IMR-90 (cell line): ENCODE results near the gene ADORA2A. TPM values are rescaled to one million over a fixed set of nuclear protein-coding genes. Genes with fewer than 3 reads are reported as not detected.

Source experiments
- ATAC-seq: fragments of 200-7000 bp; cut with Tn5 transposase; 2 replicates; pipeline ENCODE4 v1.9.1; 2020; ENCODE audit warnings: low read depth, mild to moderate bottlenecking, moderate library complexity
- BruUV-seq: library from RNA; stranded (reverse); fragments of 400-500 nt; replicated peaks from 2 replicates; lab custom pipeline; 2021; lab: Mats Ljungman, UMichigan
- CTCF ChIA-PET: fragments of 300-600 bp; formaldehyde crosslinking; extraction: SDS; loops from one replicate; lab custom pipeline; 2021; ENCODE audit warnings: antibody characterized with exemption; lab: Yijun Ruan, JAX
- POLR2A ChIA-PET: fragments of 300-600 bp; sonication (Branson Sonifier 250); formaldehyde crosslinking; loops from one replicate; lab custom pipeline; 2022; ENCODE audit warnings: antibody characterized with exemption; ENCODE audit not compliant: unreplicated experiment; lab: Charles Lee
- DNase-seq: peaks from one replicate; pipeline ENCODE4 v3.0.0; 2013
- H2AFZ ChIP-seq: replicated peaks from 2 replicates; pipeline ENCODE3; 2013; ENCODE audit warnings: low read length, mild to moderate bottlenecking; ENCODE audit not compliant: poor library complexity
- H2AK5ac ChIP-seq: 2 replicates; pipeline ENCODE4 v1.6.1; 2013; ENCODE audit warnings: low read depth, low read length, inconsistent platforms
- H2AK9ac ChIP-seq: replicated peaks from 2 replicates; pipeline ENCODE3; 2013; ENCODE audit warnings: mild to moderate bottlenecking, low read depth, low read length, moderate library complexity; ENCODE audit not compliant: poor library complexity
- H2BK120ac ChIP-seq: 2 replicates; pipeline ENCODE4 v1.6.1; 2013; ENCODE audit warnings: low read depth, low read length, inconsistent platforms
- H2BK15ac ChIP-seq: 3 replicates; pipeline ENCODE4 v1.6.1; 2013; ENCODE audit warnings: low read depth, low read length, inconsistent platforms
- H2BK20ac ChIP-seq: 2 replicates; pipeline ENCODE4 v1.6.1; 2013; ENCODE audit warnings: low read depth, mild to moderate bottlenecking, inconsistent platforms, low read length, moderate library complexity
- H2BK5ac ChIP-seq: 2 replicates; pipeline ENCODE4 v1.6.1; 2013; ENCODE audit warnings: mild to moderate bottlenecking, low read depth, low read length, inconsistent platforms; ENCODE audit not compliant: poor library complexity, severe bottlenecking
- H3K14ac ChIP-seq: replicated peaks from 2 replicates; pipeline ENCODE4 v1.6.1; 2013; ENCODE audit warnings: low read depth, low read length, inconsistent platforms
- H3K18ac ChIP-seq: 2 replicates; pipeline ENCODE4 v1.6.1; 2013; ENCODE audit warnings: low read depth, low read length, control low read depth
- H3K23ac ChIP-seq: 2 replicates; pipeline ENCODE4 v1.6.1; 2013; ENCODE audit warnings: low read depth, low read length, inconsistent platforms
- H3K27ac ChIP-seq: 2 replicates; pipeline ENCODE4 v1.5.1; 2013; ENCODE audit warnings: mild to moderate bottlenecking, control low read depth, low read length; ENCODE audit not compliant: insufficient read depth
- H3K27me3 ChIP-seq: 2 replicates; pipeline ENCODE4 v1.6.1; 2013; ENCODE audit warnings: low read length; ENCODE audit not compliant: control insufficient read depth, insufficient read depth
- H3K36me3 ChIP-seq: 2 replicates; pipeline ENCODE4 v1.6.1; 2013; ENCODE audit warnings: low read length, mixed read lengths; ENCODE audit not compliant: control insufficient read depth, insufficient read depth
- H3K4ac ChIP-seq: 2 replicates; pipeline ENCODE4 v1.6.1; 2013; ENCODE audit warnings: low read depth, low read length, inconsistent platforms
- H3K4me1 ChIP-seq: 2 replicates; pipeline ENCODE4 v1.6.1; 2013; ENCODE audit warnings: low read length, mixed read lengths; ENCODE audit not compliant: control insufficient read depth, insufficient read depth
- H3K4me2 ChIP-seq: 2 replicates; pipeline ENCODE4 v1.6.1; 2013; ENCODE audit warnings: low read depth, mild to moderate bottlenecking, control low read depth, low read length, moderate library complexity
- H3K4me3 ChIP-seq: 2 replicates; pipeline ENCODE4 v1.5.1; 2013; ENCODE audit warnings: low read depth, mild to moderate bottlenecking, control low read depth, low read length, moderate library complexity; ENCODE audit not compliant: insufficient read depth
- H3K56ac ChIP-seq: 2 replicates; pipeline ENCODE4 v1.6.1; 2013; ENCODE audit warnings: low read length, inconsistent platforms; ENCODE audit not compliant: insufficient read depth; ENCODE audit errors: extremely low read depth
- H3K79me1 ChIP-seq, 2 experiments: 2 replicates each; pipeline ENCODE4 v1.6.1; 2013; ENCODE audit warnings: low read length in 2 of 2, inconsistent platforms in 1 of 2, low read depth in 1 of 2
- H3K9ac ChIP-seq: 2 replicates; pipeline ENCODE4 v1.6.1; 2013; ENCODE audit warnings: low read depth, low read length, control low read depth
- H3K9me1 ChIP-seq: 2 replicates; pipeline ENCODE4 v1.6.1; 2013; ENCODE audit warnings: low read length, inconsistent platforms; ENCODE audit not compliant: insufficient read depth
- H3K9me3 ChIP-seq: 2 replicates; pipeline ENCODE4 v1.6.1; 2013; ENCODE audit warnings: low read length; ENCODE audit not compliant: control insufficient read depth, insufficient read depth
- H4K20me1 ChIP-seq: 2 replicates; pipeline ENCODE4 v1.6.1; 2013; ENCODE audit warnings: low read length, inconsistent platforms; ENCODE audit not compliant: insufficient read depth
- H4K5ac ChIP-seq: 2 replicates; pipeline ENCODE4 v1.6.1; 2013; ENCODE audit warnings: mild to moderate bottlenecking, low read depth, low read length, control low read depth
- H4K8ac ChIP-seq, 2 experiments: 2 replicates each; pipeline ENCODE4 v1.6.1; 2013; ENCODE audit warnings: low read depth in 2 of 2, low read length in 2 of 2, control low read depth in 1 of 2, inconsistent platforms in 1 of 2
- H4K91ac ChIP-seq: 2 replicates; pipeline ENCODE4 v1.6.1; 2013; ENCODE audit warnings: low read depth, low read length, inconsistent platforms; ENCODE audit not compliant: insufficient read depth
- BHLHE40 ChIP-seq: fragments of 150-350 bp; IDR thresholded peaks from 2 replicates; pipeline ENCODE4 v1.6.1; 2016; ENCODE audit warnings: mild to moderate bottlenecking, low read depth, low read length
- CEBPB ChIP-seq: IDR thresholded peaks from 2 replicates; pipeline ENCODE4 v1.6.1; 2012; ENCODE audit warnings: low read depth, low read length, improper control_type of control experiment
- CHD1 ChIP-seq: IDR thresholded peaks from 2 replicates; pipeline ENCODE4 v1.6.1; 2012; ENCODE audit warnings: low read depth, low read length, improper control_type of control experiment
- CTCF ChIP-seq: conservative IDR thresholded peaks from 2 replicates; pipeline ENCODE4 v1.5.1; 2012; ENCODE audit warnings: mild to moderate bottlenecking, low read depth, low read length, improper control_type of control experiment
- ELK1 ChIP-seq: fragments of 150-350 bp; IDR thresholded peaks from 2 replicates; pipeline ENCODE4 v1.6.1; 2016; ENCODE audit warnings: low read depth, mild to moderate bottlenecking, low read length, moderate library complexity, borderline replicate concordance
- FOS ChIP-seq: fragments of 150-350 bp; IDR thresholded peaks from 2 replicates; pipeline ENCODE4 v1.6.1; 2016; ENCODE audit warnings: low read depth, low read length
- MAFK ChIP-seq: IDR thresholded peaks from 2 replicates; pipeline ENCODE4 v1.6.1; 2012; ENCODE audit warnings: low read depth, low read length, improper control_type of control experiment
- MAZ ChIP-seq: IDR thresholded peaks from 2 replicates; pipeline ENCODE4 v1.6.1; 2012; ENCODE audit warnings: low read depth, mild to moderate bottlenecking, low read length, improper control_type of control experiment, moderate library complexity, borderline replicate concordance
- MXI1 ChIP-seq: IDR thresholded peaks from 2 replicates; pipeline ENCODE4 v1.6.1; 2012; ENCODE audit warnings: low read depth, mild to moderate bottlenecking, low read length, moderate library complexity, borderline replicate concordance
- NFE2L2 ChIP-seq: fragments of 150-350 bp; IDR thresholded peaks from 2 replicates; pipeline ENCODE4 v1.6.1; 2016; ENCODE audit warnings: low read depth, mild to moderate bottlenecking, low read length
- POLR2A ChIP-seq: IDR thresholded peaks from 2 replicates; pipeline ENCODE4 v1.6.1; 2012; ENCODE audit warnings: mild to moderate bottlenecking, low read depth, low read length
- RAD21 ChIP-seq: IDR thresholded peaks from 2 replicates; pipeline ENCODE4 v1.6.1; 2012; ENCODE audit warnings: low read length, improper control_type of control experiment
- RFX5 ChIP-seq: IDR thresholded peaks from 2 replicates; pipeline ENCODE4 v1.8.0; 2012; ENCODE audit warnings: low read depth, mild to moderate bottlenecking, low read length, moderate library complexity
- SMC3 ChIP-seq: fragments of 150-350 bp; IDR thresholded peaks from 2 replicates; pipeline ENCODE4 v1.6.1; 2016; ENCODE audit warnings: low read depth, mild to moderate bottlenecking, antibody characterized with exemption, low read length, moderate library complexity
- USF2 ChIP-seq: fragments of 150-350 bp; IDR thresholded peaks from 2 replicates; pipeline ENCODE4 v1.6.1; 2017; ENCODE audit warnings: mild to moderate bottlenecking, antibody characterized with exemption, low read length, low read depth
- WGBS, 2 experiments: methylation state at CpG; one replicate each; pipeline versions ENCODE4 v1.1.5 to v1.1.7; 2013; ENCODE audit warnings: missing lambda C conversion rate in 2 of 2; ENCODE audit not compliant: insufficient read length in 1 of 2; ENCODE audit errors: extremely low coverage in 2 of 2; 5-methylcytosine and 5-hydroxymethylcytosine counted together
- dilution Hi-C: fragments of 300-500 bp; cut with HindIII; formaldehyde crosslinking; loops from one replicate; pipeline ENCODE4 v1.14.3; 2018; ENCODE audit warnings: low sequenced_read_pairs; ENCODE audit not compliant: unreplicated experiment
- in situ Hi-C: fragments of 300-500 bp; cut with MboI; formaldehyde crosslinking; loops from 3 replicates; pipeline ENCODE4 v1.14.3; 2019; ENCODE audit warnings: low sequenced_read_pairs, inconsistent platforms, mixed read lengths
- intact Hi-C: fragments of 100-400 bp; cut with micrococcal nuclease; formaldehyde crosslinking; loops from 2 replicates; pipeline ENCODE4 v1.10.0; 2022
- polyA plus RNA-seq, 3 experiments: library from polyadenylated mRNA; depleted of rRNA; stranded (reverse); fragments of >200 nt; gene quantifications; 2 replicates each; pipeline ENCODE4 v1.2.3, GENCODE V29; 2012; ENCODE audit warnings: low replicate concordance in 1 of 3
- total RNA-seq: library from RNA; depleted of rRNA; stranded (reverse); fragments of >200 nt; gene quantifications from 2 replicates; pipeline ENCODE4 v1.2.3, GENCODE V29; 2012

The ADORA2A gene
- total and polyA plus RNA-seq, 2 of the 4 experiments (the other 2 are of a cell fraction): 0.36 to 1.1 TPM

- no peak for DNase-seq
- TF ChIP-seq SMC3 (no peak), POLR2A (no peak), CTCF (no peak), USF2 (no peak), CEBPB (no peak), CHD1 (no peak), MXI1 (no peak), ELK1 (no peak), RAD21 (no peak), MAZ (no peak), RFX5 (no peak; the same call in 1 of the 2 replicates), BHLHE40 (no peak), MAFK (no peak), FOS (no peak), NFE2L2 (no peak)
Observed at GRCh38 chr22:24433001-24433827, 5.8 kb downstream of the ADORA2A start.

More at GRCh38 chr22:24433001-24433827, 5.8 kb downstream of the ADORA2A start:
- CTCF ChIA-PET: no interaction called here
- intact Hi-C loops: no loop called here
- H3K36me3 ChIP-seq: no peaks in the 10 kb centered on the region
- H3K23ac ChIP-seq: no peak overlapping the region
- peaks cover 12% of the 10 kb centered on the region for H3K4me1 ChIP-seq
- no peak overlapping the region for H3K4me3 ChIP-seq
- peak overlapping the region; percentile 73 for H2AFZ ChIP-seq
- no peaks in the 10 kb centered on the region; the same call in 1 of the 2 replicates for H4K20me1 ChIP-seq
- no peak overlapping the region for H4K8ac ChIP-seq
- dilution Hi-C loops: no loop called here
- WGBS, 2 experiments: 92% methylated on average over 34 of the region's 34 CpGs; no CpG with 5 or more reads in 1 of the 2 experiments
- no TSS peak for BruUV-seq
- no peak overlapping the region for H2BK120ac ChIP-seq
- H3K27ac ChIP-seq: no peak overlapping the region
- peaks cover 2% of the 10 kb centered on the region for H3K9me1 ChIP-seq
- no peak overlapping the region for H3K14ac ChIP-seq
- no peak overlapping the region for H3K56ac ChIP-seq
- no peak overlapping the region for H2BK15ac ChIP-seq
- H3K4me2 ChIP-seq: no peak overlapping the region
- POLR2A ChIA-PET: no interaction called here
- H3K9me3 ChIP-seq: no peaks in the 10 kb centered on the region
- H3K9ac ChIP-seq: no peak overlapping the region
- no peak for ATAC-seq
- no peak overlapping the region for H4K5ac ChIP-seq
- no peak overlapping the region for H3K4ac ChIP-seq
- peak overlapping the region; percentile 89 for H2AK9ac ChIP-seq
- no peak overlapping the region for H2BK5ac ChIP-seq
- H3K18ac ChIP-seq: no peak overlapping the region
- H2BK20ac ChIP-seq: no peak overlapping the region
- peaks cover 2% of the 10 kb centered on the region; the same call in 1 of the 2 replicates for H3K27me3 ChIP-seq
- H4K91ac ChIP-seq: no peak overlapping the region
- in situ Hi-C loops: no loop called here
- peak overlapping the region; percentile 46; the same call in 1 of the 2 replicates for H2AK5ac ChIP-seq
- H3K79me1 ChIP-seq: no peaks in the 10 kb centered on the region
